HG03045 (cell line): ENCODE data around the gene GPR35.
"Not testable (repeated sequence)": the region's sequence is repeated elsewhere in the genome, so short reads cannot be mapped to it uniquely, and the experiment has no call there.

Experiments used
- ATAC-seq: cut with Tn5 transposase; IDR thresholded peaks from one replicate; pipeline ENCODE4 v1.9.1; 2021; ENCODE audit warnings: mild to moderate bottlenecking, moderate library complexity; ENCODE audit not compliant: unreplicated experiment

The GPR35 gene

GRCh38 chr2:240650254-240650965 lies 25.1 kb downstream of the GPR35 start:
- no peak for ATAC-seq

GRCh38 chr2:240651185-240651584 lies 25.9 kb downstream of the GPR35 start:
- ATAC-seq = no peak

- no peak for ATAC-seq
Observed at GRCh38 chr2:240655931-240656886, 30.9 kb downstream of the GPR35 start.

GRCh38 chr2:240659883-240660282 lies 34.6 kb downstream of the GPR35 start:
- not testable (repeated sequence) for ATAC-seq

- no peak for ATAC-seq
Observed at GRCh38 chr2:240662681-240663080, 37.4 kb downstream of the GPR35 start.

- no peak for ATAC-seq
Observed at GRCh38 chr2:240663546-240664190, 38.4 kb downstream of the GPR35 start.

- ATAC-seq = no peak
Observed at GRCh38 chr2:240664622-240665021, 39.3 kb downstream of the GPR35 start.

- no peak for ATAC-seq
Observed at GRCh38 chr2:240670402-240670801, 45.1 kb downstream of the GPR35 start.

GRCh38 chr2:240670950-240671349 lies 45.7 kb downstream of the GPR35 start:
- no peak for ATAC-seq

GRCh38 chr2:240672076-240672700 lies 46.9 kb downstream of the GPR35 start:
- no peak for ATAC-seq

- no peak for ATAC-seq
Observed at GRCh38 chr2:240672701-240673190, 47.5 kb downstream of the GPR35 start.

GRCh38 chr2:240674461-240675184 lies 49.3 kb downstream of the GPR35 start:
- not testable (repeated sequence) for ATAC-seq

- ATAC-seq = not testable (repeated sequence)
Observed at GRCh38 chr2:240675345-240675744, 50.1 kb downstream of the GPR35 start.

GRCh38 chr2:240678043-240678442 lies 52.8 kb downstream of the GPR35 start:
- not testable (repeated sequence) for ATAC-seq

GRCh38 chr2:240678909-240679308 lies 53.6 kb downstream of the GPR35 start:
- not testable (repeated sequence) for ATAC-seq

GRCh38 chr2:240680185-240680584 lies 54.9 kb downstream of the GPR35 start:
- not testable (repeated sequence) for ATAC-seq
